GM23338 (cell line): ENCODE data around the gene TRIM56. TPM values are rescaled to one million over a fixed set of nuclear protein-coding genes. Genes with fewer than 3 reads are reported as not detected.

Source experiments
- ATAC-seq: fragments of 200-7000 bp; cut with Tn5 transposase; 3 replicates; pipeline ENCODE4 v1.9.1; 2020
- DNase-seq: peaks from one replicate; pipeline ENCODE4 v3.0.0-alpha.2; 2015; ENCODE audit warnings: low spot score
- H2AFZ ChIP-seq: fragments of 200-600 bp; sonication (generic); 2 replicates; pipeline ENCODE4 v1.8.0; 2016; ENCODE audit warnings: antibody characterized with exemption, mild to moderate bottlenecking, moderate library complexity
- H3F3A ChIP-seq: fragments of 200-600 bp; sonication (generic); replicated peaks from 2 replicates; pipeline ENCODE4 v1.8.0; 2017; ENCODE audit warnings: antibody characterized with exemption, mixed run types, low read depth
- H3K27ac ChIP-seq: fragments of 200-600 bp; sonication (generic); 2 replicates; pipeline ENCODE4 v1.6.1; 2016; ENCODE audit warnings: low read depth
- H3K27me3 ChIP-seq: fragments of 200-600 bp; sonication (generic); 2 replicates; pipeline ENCODE4 v1.8.0; 2016; ENCODE audit warnings: mild to moderate bottlenecking, mixed run types, moderate library complexity; ENCODE audit not compliant: insufficient read depth
- H3K36me3 ChIP-seq: fragments of 200-600 bp; sonication (generic); 2 replicates; pipeline ENCODE4 v1.8.0; 2016; ENCODE audit warnings: mild to moderate bottlenecking; ENCODE audit not compliant: insufficient read depth
- H3K4me1 ChIP-seq: fragments of 200-600 bp; sonication (generic); 2 replicates; pipeline ENCODE4 v1.8.0; 2016; ENCODE audit warnings: mild to moderate bottlenecking, moderate library complexity; ENCODE audit not compliant: insufficient read depth
- H3K4me2 ChIP-seq: fragments of 200-600 bp; sonication (generic); 2 replicates; pipeline ENCODE4 v1.7.1; 2017; ENCODE audit warnings: mixed run types
- H3K4me3 ChIP-seq: fragments of 200-600 bp; sonication (generic); 2 replicates; pipeline ENCODE4 v1.6.1; 2016; ENCODE audit warnings: mixed run types
- H3K79me2 ChIP-seq: fragments of 200-600 bp; sonication (generic); replicated peaks from 2 replicates; pipeline ENCODE4 v1.8.0; 2017; ENCODE audit warnings: mild to moderate bottlenecking; ENCODE audit not compliant: insufficient read depth
- H3K9me2 ChIP-seq: fragments of 200-600 bp; sonication (generic); 2 replicates; pipeline ENCODE4 v1.8.0; 2017; ENCODE audit not compliant: insufficient read depth
- H4K20me1 ChIP-seq: fragments of 200-600 bp; sonication (generic); replicated peaks from 2 replicates; pipeline ENCODE4 v1.8.0; 2017; ENCODE audit warnings: mild to moderate bottlenecking; ENCODE audit not compliant: insufficient read depth
- H3K27ac Mint-ChIP-seq: 2 replicates; pipeline ENCODE4 v1.8.0; 2020; ENCODE audit warnings: inconsistent platforms, mild to moderate bottlenecking, moderate library complexity, mixed read lengths
- H3K27me3 Mint-ChIP-seq: 3 replicates; pipeline ENCODE4 v1.8.0; 2022; ENCODE audit warnings: low read depth, mild to moderate bottlenecking, moderate library complexity, mixed read lengths, inconsistent platforms; ENCODE audit not compliant: insufficient read depth, poor library complexity
- H3K36me3 Mint-ChIP-seq: 3 replicates; pipeline ENCODE4 v1.8.0; 2021; ENCODE audit warnings: low read depth, mild to moderate bottlenecking, inconsistent platforms, moderate library complexity, mixed read lengths
- H3K4me1 Mint-ChIP-seq: 3 replicates; pipeline ENCODE4 v1.8.0; 2020; ENCODE audit warnings: mild to moderate bottlenecking, inconsistent platforms, mixed read lengths
- H3K4me3 Mint-ChIP-seq: 3 replicates; pipeline ENCODE4 v1.8.0; 2021; ENCODE audit warnings: moderate library complexity, mild to moderate bottlenecking, inconsistent platforms, mixed read lengths
- H3K9me3 Mint-ChIP-seq: 3 replicates; pipeline ENCODE4 v1.8.0; 2020; ENCODE audit warnings: moderate library complexity, mild to moderate bottlenecking, inconsistent platforms, mixed read lengths
- CREB1 ChIP-seq: fragments of 250-450 bp; sonication (Bioruptor Pico); IDR thresholded peaks from 2 replicates; pipeline ENCODE4 v1.5.0; 2020; ENCODE audit warnings: low read depth, mild to moderate bottlenecking, moderate library complexity
- CTCF ChIP-seq, 2 experiments: fragments of 200-600 bp in 1 of 2; sonication (generic) in 1 of 2; conservative IDR thresholded peaks; 2 replicates each; pipeline versions ENCODE4 v1.5.1 to v1.6.1; 2016 to 2017; ENCODE audit warnings: antibody characterized with exemption in 2 of 2, low read depth in 2 of 2, mild to moderate bottlenecking in 2 of 2, moderate library complexity in 1 of 2
- ETS1 ChIP-seq: IDR thresholded peaks from 2 replicates; pipeline ENCODE4 v1.6.1; 2016; ENCODE audit warnings: antibody characterized with exemption
- EZH2 ChIP-seq: fragments of 200-600 bp; sonication (generic); IDR thresholded peaks from one replicate; pipeline ENCODE4 v1.8.0; 2017; ENCODE audit warnings: antibody characterized with exemption, mild to moderate bottlenecking, low read depth; ENCODE audit not compliant: unreplicated experiment
- EZH2phosphoT487 ChIP-seq: fragments of 200-600 bp; sonication (generic); IDR thresholded peaks from one replicate; pipeline ENCODE4 v1.8.1; 2018; ENCODE audit warnings: antibody characterized with exemption; ENCODE audit not compliant: unreplicated experiment
- JUNB ChIP-seq: IDR thresholded peaks from one replicate; pipeline ENCODE4 v1.6.1; 2016; ENCODE audit warnings: antibody characterized with exemption; ENCODE audit not compliant: unreplicated experiment
- NANOG ChIP-seq: IDR thresholded peaks from 2 replicates; pipeline ENCODE4 v1.6.1; 2016; ENCODE audit warnings: antibody characterized with exemption, borderline replicate concordance
- POLR2AphosphoS5 ChIP-seq: IDR thresholded peaks from 2 replicates; pipeline ENCODE4 v1.6.1; 2016; ENCODE audit warnings: antibody characterized with exemption, low read depth
- REST ChIP-seq: IDR thresholded peaks from one replicate; pipeline ENCODE4 v1.6.1; 2018; ENCODE audit warnings: antibody characterized with exemption; ENCODE audit not compliant: unreplicated experiment
- STAT1 ChIP-seq: IDR thresholded peaks from one replicate; pipeline ENCODE4 v1.6.1; 2016; ENCODE audit warnings: antibody characterized with exemption; ENCODE audit not compliant: unreplicated experiment
- ZNF114 ChIP-seq: fragments of 250-450 bp; sonication (Bioruptor Pico); IDR thresholded peaks from 2 replicates; pipeline ENCODE4 v1.5.0; 2020; ENCODE audit warnings: mild to moderate bottlenecking, moderate library complexity
- ZNF331 ChIP-seq: fragments of 250-450 bp; sonication (Bioruptor Pico); IDR thresholded peaks from 2 replicates; pipeline ENCODE4 v1.5.0; 2020; ENCODE audit warnings: low read depth, mild to moderate bottlenecking, moderate library complexity
- ZNF462 ChIP-seq: fragments of 250-450 bp; sonication (Bioruptor Pico); IDR thresholded peaks from 2 replicates; pipeline ENCODE4 v1.5.0; 2020; ENCODE audit warnings: mild to moderate bottlenecking, moderate library complexity
- polyA plus RNA-seq: library from polyadenylated mRNA; unstranded; fragments of >200 nt; fragmentation: Nextera tagmentation; extraction: Ambion mirVana; gene quantifications from 2 replicates; pipeline ENCODE4 v1.2.1, GENCODE V29; 2016
- total RNA-seq: library from RNA; depleted of rRNA; stranded (reverse); fragments of >200 nt; shearing (Covaris generic); gene quantifications from 2 replicates; pipeline ENCODE4 v1.2.3, GENCODE V29; 2014

Gene TRIM56
- total and polyA plus RNA-seq, 2 experiments from 2014 or later: 10.0 to 15.7 TPM

- TF ChIP-seq CTCF (conservative IDR thresholded peaks at IDR 0.05; ENCODE audit: low read depth in 2 of 2) (no peak), EZH2phosphoT487 (no peak), ETS1 (no peak), POLR2AphosphoS5 (no peak), ZNF331 (CRISPR knock-in tag) (no peak), NANOG (no peak), REST (no peak), ZNF462 (CRISPR knock-in tag) (no peak), CREB1 (CRISPR knock-in tag) (no peak), STAT1 (no peak), ZNF114 (CRISPR knock-in tag) (no peak), EZH2 (no peak), JUNB (no peak)
- no peaks in the 10 kb centered on the region for H3K79me2 ChIP-seq
- Mint-ChIP-seq H3K27ac (no peak overlapping the region), H3K27me3 (peaks cover 9% of the 10 kb centered on the region), H3K4me1 (peaks cover 13% of the 10 kb centered on the region), H3K4me3 (no peak overlapping the region), H3K36me3 (peaks cover 43% of the 10 kb centered on the region), H3K9me3 (peaks cover 22% of the 10 kb centered on the region)
- no peak for ATAC-seq
- H3K9me2 ChIP-seq: no peaks in the 10 kb centered on the region
- no peak overlapping the region for H3K27ac ChIP-seq
- no peak for DNase-seq
- H3F3A ChIP-seq: peaks cover 11% of the 10 kb centered on the region; the same call in 1 of the 2 replicates
- H3K4me1 ChIP-seq: peaks cover 8% of the 10 kb centered on the region
- no peaks in the 10 kb centered on the region for H3K27me3 ChIP-seq
- H4K20me1 ChIP-seq: no peaks in the 10 kb centered on the region
- no peak overlapping the region for H2AFZ ChIP-seq
- no peak overlapping the region for H3K4me3 ChIP-seq
- H3K4me2 ChIP-seq: no peak overlapping the region
- no peaks in the 10 kb centered on the region for H3K36me3 ChIP-seq
These were observed 2.8 kb downstream of the TRIM56 start for GRCh38 chr7:101088069-101088425.
